Stimulated activated CD8-positive, alpha-beta memory T cell treated with anti-CD3 and anti-CD28 coated beads, Interleukin-4, amount 100 ng/mL, for 4 hours (primary cell): Measurements from ENCODE around the gene GOSR1.
"Not testable (repeated sequence)": the region's sequence is repeated elsewhere in the genome, so short reads cannot be mapped to it uniquely, and the experiment has no call there.

ENCODE experiments used
- DNase-seq, 2 donors: peaks; one replicate each; pipeline ENCODE4 v3.0.0-alpha.2; 2020; ENCODE audit warnings: low read depth in 2 of 2, low spot score in 1 of 2

Gene GOSR1

GRCh38 chr17:30505868-30506417, 28.7 kb downstream of the GOSR1 start:
- no peak for DNase-seq

GRCh38 chr17:30506481-30506880, 29.3 kb downstream of the GOSR1 start:
- DNase-seq = no peak

DNA sequence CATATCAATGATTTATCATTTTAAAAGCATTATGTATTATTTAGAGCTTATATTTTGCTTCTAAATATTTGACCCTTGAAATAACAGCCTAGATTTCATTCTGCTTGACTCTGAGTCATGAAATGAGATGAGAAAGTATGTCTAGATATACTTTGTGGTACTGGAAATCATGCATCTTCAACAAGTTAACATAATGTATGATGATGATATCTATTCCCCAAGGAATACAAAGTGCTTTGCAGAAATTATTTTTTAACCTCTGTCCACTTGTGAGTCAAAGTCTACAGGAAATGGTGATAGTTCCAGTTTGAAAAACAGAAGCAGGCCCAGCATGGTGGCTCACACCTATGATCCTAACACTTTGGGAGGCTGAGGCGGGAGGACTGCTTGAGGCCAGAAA, 36.1 kb downstream of the GOSR1 start:
- DNase-seq = no peak

GRCh38 chr17:30514895-30515596, 37.8 kb downstream of the GOSR1 start:
- no peak for DNase-seq

GRCh38 chr17:30517786-30518185, 40.6 kb downstream of the GOSR1 start:
- DNase-seq = no peak

GRCh38 chr17:30519166-30519565, 42.0 kb downstream of the GOSR1 start:
- DNase-seq = no peak

DNA sequence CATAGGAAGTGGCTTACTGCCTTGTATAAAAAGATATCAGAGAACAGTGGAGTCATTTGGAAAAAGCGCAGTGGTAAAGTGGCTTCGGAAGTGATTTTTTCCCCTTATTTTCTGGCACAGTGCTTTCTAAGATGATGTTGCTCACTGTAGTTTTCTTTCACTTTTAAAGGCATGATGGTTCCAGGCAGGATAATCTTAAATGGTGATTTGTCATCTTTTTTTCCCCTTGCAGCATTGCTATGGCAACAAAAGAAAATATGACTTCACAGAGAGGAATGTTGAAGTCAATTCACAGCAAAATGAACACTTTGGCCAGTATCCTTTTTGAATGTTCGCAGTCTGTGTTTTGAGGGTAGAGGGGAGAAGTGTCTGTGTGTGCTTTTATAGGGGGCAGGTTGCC, 42.5 kb downstream of the GOSR1 start:
- DNase-seq = no peak

DNA sequence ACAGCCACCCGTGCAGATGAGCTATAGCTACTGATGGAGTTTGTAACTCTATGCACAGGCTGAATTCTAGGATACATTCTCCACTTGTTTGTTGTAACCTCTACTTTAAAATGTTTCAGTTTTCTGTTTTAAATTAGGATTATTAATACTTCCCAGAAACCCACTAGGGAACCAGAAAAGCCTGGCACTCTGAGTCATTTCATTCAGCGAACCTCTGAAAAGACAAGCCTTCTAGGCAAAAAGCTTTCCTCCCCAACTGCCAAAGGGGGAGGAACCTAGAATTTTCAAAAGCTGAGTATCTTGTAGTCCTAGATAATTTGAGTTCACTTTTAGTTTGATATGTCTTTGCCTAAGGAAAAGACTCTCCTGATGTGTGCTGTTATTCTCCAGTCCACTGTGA, 43.2 kb downstream of the GOSR1 start:
- DNase-seq = no peak

DNA sequence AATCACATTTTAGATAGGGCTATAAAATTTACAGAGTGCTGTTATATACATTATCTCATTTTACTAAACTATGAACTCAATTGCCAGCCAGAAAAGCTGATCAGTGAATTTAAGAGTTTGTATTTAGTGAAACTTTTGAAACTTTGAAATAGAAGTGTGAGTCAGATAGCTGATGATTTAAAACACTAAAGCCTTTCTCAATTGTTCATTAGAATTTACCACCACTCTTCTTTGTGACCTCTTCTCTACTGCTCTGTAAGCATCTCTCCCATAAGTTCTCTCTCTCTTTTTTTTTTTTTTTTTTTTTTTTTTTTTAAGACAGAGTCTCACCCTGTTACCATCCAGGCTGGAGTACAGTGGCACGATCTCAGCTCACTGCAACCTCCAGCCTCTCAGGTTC, 43.7 kb downstream of the GOSR1 start:
- no peak for DNase-seq

DNA sequence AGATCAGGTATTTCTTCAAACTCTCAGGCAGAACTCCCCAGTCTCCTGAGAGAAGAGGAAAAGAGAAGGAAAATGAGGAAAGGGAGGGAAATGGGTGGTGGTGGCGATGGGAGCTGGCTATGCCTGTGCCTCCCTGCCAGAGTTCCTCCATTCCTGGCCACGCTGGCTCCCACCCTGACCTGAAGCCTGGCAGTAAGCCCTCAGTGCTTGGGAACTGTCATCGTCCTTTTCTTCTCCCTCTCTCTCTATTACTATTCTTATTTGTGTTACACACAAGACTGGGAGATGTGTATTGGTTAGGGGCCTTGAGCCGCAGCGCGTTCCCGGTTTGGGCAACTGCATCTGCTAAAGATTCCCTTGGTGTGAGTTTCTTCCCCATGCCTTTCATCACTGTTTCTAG, 44.6 kb downstream of the GOSR1 start:
- no peak for DNase-seq

GRCh38 chr17:30523236-30523635, 46.0 kb downstream of the GOSR1 start:
- not testable (repeated sequence) for DNase-seq

DNA sequence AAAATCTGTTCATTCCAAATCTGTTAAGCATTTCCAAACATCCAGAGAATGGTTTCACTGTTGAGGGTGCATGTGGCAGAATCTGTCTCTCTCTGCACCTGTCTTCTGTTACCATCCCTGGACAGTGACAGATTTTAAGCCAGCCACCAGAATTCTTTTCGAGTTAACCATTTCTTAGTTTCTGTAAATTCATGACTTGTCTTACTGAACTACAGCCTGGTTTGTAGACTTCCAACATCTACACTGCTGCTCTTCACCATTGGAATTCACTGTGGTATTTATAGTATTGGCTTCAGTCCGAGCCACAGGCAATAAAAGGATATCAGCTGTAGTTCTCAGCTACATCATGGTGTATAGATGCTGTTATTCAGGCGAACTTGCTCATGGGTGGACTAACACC, 47.6 kb downstream of the GOSR1 start:
- no peak for DNase-seq

GRCh38 chr17:30526401-30526800, 49.2 kb downstream of the GOSR1 start:
- DNase-seq = no peak

GRCh38 chr17:30528701-30529100, 51.5 kb downstream of the GOSR1 start:
- DNase-seq = not testable (repeated sequence)

DNA sequence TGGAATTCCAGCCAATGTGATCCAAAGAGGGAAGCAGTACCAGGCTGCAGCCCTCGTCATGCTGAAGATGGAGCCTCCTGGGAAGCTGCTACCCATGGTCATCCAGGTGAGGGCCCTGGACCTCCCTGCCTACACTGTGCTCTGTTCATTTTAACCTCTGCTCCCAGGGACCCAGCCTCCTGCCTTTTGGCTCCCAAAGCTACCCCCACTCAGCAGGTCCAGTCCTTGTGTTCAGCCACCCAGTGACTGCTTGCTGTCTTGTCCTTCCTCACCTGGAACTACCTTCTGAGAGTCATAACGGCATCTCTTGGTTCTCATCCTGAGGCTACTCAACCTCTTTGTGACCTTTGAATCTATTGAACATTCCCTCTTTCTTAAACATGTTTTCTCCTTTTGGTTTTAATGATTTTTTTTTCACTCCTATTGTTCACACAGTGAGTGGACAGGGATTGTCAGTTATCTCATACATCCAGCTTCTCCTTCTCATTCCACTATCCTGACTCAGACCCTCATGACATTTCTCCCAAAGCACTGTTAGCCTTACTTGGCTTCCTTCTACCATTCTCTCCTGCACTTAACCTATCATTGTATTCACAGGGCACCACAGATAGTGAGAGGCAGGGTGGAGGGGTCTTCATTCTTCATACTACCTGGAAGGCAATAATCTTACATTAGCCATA, 53.3 kb downstream of the GOSR1 start:
- no peak for DNase-seq

DNA sequence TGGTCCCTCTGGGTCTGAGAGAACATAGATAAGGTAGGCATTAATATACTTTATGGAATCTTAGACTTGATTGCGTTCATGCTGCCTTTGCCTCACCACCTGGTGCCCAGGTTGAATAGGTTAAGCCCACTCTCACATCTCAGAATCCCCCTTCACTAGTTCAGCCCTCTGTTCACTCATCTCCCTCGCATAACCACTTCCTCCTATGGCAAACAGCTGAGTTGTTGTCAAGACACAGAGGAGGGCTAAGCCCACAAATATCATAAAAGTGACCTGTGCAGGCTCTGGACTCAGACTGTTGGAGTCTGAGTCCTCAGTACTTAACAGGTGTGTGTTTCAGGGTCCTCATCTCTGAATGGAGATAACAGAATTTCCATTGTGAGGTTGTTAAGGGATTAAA, 55.7 kb downstream of the GOSR1 start:
- DNase-seq = no peak

DNA sequence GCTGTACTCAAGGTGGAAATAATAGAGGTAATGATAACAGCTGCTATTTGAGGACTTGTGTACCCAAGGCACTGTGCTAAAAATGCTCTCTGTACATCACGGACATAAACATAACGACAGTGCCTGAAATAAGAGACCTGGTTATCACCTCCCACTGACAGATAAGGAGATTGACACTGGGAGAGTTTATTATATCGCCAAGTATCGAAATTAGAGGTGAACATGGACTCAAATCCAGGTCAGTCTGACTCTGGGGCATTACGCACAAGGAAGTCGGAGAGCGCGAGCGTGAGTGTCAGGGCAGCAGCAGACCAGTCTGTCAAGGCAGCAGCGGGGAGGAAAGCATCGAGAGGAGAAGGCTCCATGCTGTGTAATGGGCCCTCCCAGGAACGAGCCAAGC, 57.1 kb downstream of the GOSR1 start:
- no peak for DNase-seq

DNA sequence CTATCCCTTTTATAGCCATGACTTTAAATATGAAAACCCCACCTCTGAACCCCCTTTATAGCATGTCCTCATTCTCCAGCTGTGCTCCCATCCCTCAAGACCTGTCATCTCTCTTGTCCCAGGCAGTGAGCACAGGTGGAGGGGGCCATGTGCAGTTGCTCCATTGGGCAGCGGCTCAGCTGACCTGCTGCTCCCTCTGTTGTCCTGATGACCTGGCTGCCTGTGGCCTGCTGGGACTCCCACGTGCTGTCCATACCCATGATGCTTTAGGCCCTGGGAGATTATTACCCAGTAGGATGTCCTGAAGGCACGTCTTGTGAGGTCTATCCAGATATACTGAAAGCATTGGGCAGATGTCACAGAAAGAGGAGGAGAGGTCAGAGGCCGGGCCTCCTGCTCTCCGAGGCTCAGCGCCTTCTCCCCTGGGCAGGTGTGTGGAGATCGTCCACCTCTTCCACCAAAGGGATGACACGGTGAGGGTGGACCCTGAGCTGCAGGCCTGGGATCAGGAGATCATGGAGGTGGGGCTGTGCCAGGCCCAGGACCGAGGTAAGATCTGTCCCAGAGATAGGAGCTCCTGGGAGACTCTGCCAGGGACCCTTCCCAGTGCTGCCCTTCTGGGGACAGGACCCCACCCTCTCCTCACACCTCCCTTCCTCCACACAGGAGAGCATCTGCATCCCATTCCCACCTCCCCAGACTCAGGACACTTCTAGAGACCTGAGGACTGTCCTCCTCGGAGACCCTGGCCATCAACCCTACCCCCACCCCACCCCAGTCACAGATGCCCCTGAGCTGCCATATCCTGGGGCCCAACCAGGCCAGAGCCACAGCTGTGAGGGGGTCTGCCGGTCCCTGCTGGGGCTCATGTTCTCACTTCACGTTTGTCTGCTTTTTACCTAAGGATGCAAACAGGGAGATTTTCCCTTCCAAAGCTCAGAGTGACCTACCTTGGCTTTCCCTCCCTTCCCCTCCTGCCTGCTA, 58.0 kb downstream of the GOSR1 start:
- DNase-seq = no peak

- DNase-seq = not testable (repeated sequence)
Measured at GRCh38 chr17:30536846-30537245, 59.6 kb downstream of the GOSR1 start.

- DNase-seq = not testable (repeated sequence)
Measured at GRCh38 chr17:30537667-30538066, 60.5 kb downstream of the GOSR1 start.

DNA sequence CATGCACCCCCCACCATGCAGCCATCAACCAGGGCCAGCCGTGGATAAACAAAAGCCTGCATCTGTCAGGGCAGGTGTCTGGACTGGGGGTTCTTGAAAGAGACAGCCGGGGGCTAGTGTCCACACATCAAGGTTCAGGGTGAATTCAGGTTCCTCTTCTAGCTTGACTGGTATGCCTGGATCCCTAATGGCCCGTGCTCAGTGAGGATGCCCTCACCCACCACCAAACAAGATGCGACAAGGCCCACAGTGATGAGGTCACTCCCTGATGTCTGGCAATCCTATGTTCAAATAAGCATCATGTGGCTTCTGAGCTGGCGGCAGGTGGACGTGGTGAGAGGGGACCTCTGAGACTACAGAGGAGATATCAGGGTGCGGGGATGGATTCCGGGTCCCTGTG, 64.6 kb downstream of the GOSR1 start:
- no peak for DNase-seq
